GM21360 (cell line): Measurements from ENCODE around the gene MED12L.

Experiments used
- ATAC-seq: cut with Tn5 transposase; IDR thresholded peaks from one replicate; pipeline ENCODE4 v1.9.1; 2021; ENCODE audit warnings: mild to moderate bottlenecking, moderate library complexity; ENCODE audit not compliant: unreplicated experiment

The MED12L gene

GRCh38 chr3:151437906-151438305 lies 352.4 kb downstream of the MED12L start:
- ATAC-seq: no peak

GRCh38 chr3:151439652-151440125 lies 354.2 kb downstream of the MED12L start:
- ATAC-seq: peak; percentile 85

- no peak for ATAC-seq
Observed at GRCh38 chr3:151440940-151441339, 355.5 kb downstream of the MED12L start.

GRCh38 chr3:151443583-151443982 lies 358.1 kb downstream of the MED12L start:
- no peak for ATAC-seq

GRCh38 chr3:151445273-151446001 lies 360.0 kb downstream of the MED12L start:
- ATAC-seq: no peak

GRCh38 chr3:151446002-151446340 lies 360.5 kb downstream of the MED12L start:
- ATAC-seq: no peak

GRCh38 chr3:151452368-151452767 lies 366.9 kb downstream of the MED12L start:
- ATAC-seq: no peak

GRCh38 chr3:151452841-151453240 lies 367.4 kb downstream of the MED12L start:
- no peak for ATAC-seq

GRCh38 chr3:151456065-151456464 lies 370.6 kb downstream of the MED12L start:
- no peak for ATAC-seq

- no peak for ATAC-seq
Observed at GRCh38 chr3:151459358-151459757, 373.9 kb downstream of the MED12L start.

- ATAC-seq: no peak
Observed at GRCh38 chr3:151460228-151460627, 374.8 kb downstream of the MED12L start.

- no peak for ATAC-seq
Observed at GRCh38 chr3:151460774-151461450, 375.4 kb downstream of the MED12L start, which contains the start of gene IGSF10. Gene IGSF10 (minus strand): TSS chr3:151461061. CDS start chr3:151458709, 2,352 bp downstream.

GRCh38 chr3:151462278-151462780 lies 376.9 kb downstream of the MED12L start:
- ATAC-seq: no peak

- no peak for ATAC-seq
Observed at GRCh38 chr3:151462991-151463390, 377.5 kb downstream of the MED12L start.

GRCh38 chr3:151467069-151467468 lies 381.6 kb downstream of the MED12L start:
- no peak for ATAC-seq

GRCh38 chr3:151468284-151468917 lies 382.9 kb downstream of the MED12L start:
- no peak for ATAC-seq

GRCh38 chr3:151476344-151477018 lies 391.0 kb downstream of the MED12L start:
- ATAC-seq: no peak

- ATAC-seq: no peak
Observed at GRCh38 chr3:151477591-151478334, 392.3 kb downstream of the MED12L start.

- ATAC-seq: no peak
Observed at GRCh38 chr3:151478335-151478697, 392.9 kb downstream of the MED12L start.

- no peak for ATAC-seq
Observed at GRCh38 chr3:151479452-151479851, 394.0 kb downstream of the MED12L start.
